Activated CD8-positive, alpha-beta memory T cell treated with anti-CD3 and anti-CD28 coated beads, Interleukin-2, amount 50 U/mL, for 1 hour (primary cell): Measurements from ENCODE around the gene ARHGEF17.

ENCODE experiments used
- DNase-seq: peaks from one replicate; pipeline ENCODE4 v3.0.0-alpha.2; 2020; ENCODE audit errors: extremely low read depth

Gene ARHGEF17

GRCh38 chr11:73406131-73406530 lies 98.1 kb downstream of the ARHGEF17 start:
- no peak for DNase-seq

- no peak for DNase-seq
Observed at GRCh38 chr11:73406619-73407018, 98.5 kb downstream of the ARHGEF17 start.

GRCh38 chr11:73409431-73409830 lies 101.4 kb downstream of the ARHGEF17 start:
- DNase-seq = no peak

- DNase-seq = no peak
Observed at GRCh38 chr11:73410627-73411026, 102.6 kb downstream of the ARHGEF17 start.

GRCh38 chr11:73411031-73411430 lies 103.0 kb downstream of the ARHGEF17 start:
- no peak for DNase-seq

GRCh38 chr11:73412308-73412707 lies 104.2 kb downstream of the ARHGEF17 start:
- no peak for DNase-seq

GRCh38 chr11:73413256-73413655 lies 105.2 kb downstream of the ARHGEF17 start:
- DNase-seq = no peak

- no peak for DNase-seq
Observed at GRCh38 chr11:73414977-73415651, 107.0 kb downstream of the ARHGEF17 start.

- DNase-seq = no peak
Observed at GRCh38 chr11:73415854-73416615, 108.0 kb downstream of the ARHGEF17 start.

GRCh38 chr11:73416786-73417185 lies 108.7 kb downstream of the ARHGEF17 start:
- DNase-seq = no peak
